ENCODE data around the gene TRIML1.
"Not testable (repeated sequence)": the region's sequence is repeated elsewhere in the genome, so short reads cannot be mapped to it uniquely, and the experiment has no call there.

TRIML1 gene

DNA sequence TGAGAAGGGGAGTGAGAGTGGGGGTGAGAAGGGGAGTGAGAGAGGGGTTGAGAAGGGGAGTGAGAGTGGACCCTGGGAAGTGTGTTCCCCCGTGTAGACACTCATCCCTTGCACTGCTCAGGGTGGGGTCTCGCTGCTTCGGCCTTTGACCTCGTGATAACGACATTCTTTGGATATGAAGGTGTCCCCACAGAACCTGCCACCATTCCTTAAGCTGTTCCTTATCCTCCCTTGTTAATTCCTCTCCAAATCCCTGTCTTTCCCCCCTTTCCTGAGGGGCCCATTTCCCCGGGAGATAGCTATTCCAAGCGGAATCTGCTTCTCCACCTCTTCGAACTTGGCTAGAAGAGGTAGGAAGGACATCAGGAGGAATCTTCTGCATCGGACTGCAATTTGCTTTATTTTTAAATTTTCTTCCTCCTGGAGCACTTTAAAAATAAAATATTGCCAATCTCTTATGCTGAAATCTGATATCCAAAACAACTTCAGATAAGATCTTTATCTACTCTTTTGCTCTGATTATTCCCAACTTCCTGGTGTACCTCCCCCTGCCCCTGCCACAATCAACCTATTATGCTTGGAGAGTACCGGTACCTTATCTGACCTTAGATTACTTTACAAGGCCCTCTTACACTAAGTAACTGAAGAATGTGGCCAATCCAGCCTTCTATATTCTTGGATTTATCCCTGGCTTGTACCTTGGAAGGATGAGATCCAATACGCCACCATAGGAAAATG is 15.6 kb downstream of the TRIML1 start:
- DNase-seq (ENCODE audit: low read depth), result no peak

DNA sequence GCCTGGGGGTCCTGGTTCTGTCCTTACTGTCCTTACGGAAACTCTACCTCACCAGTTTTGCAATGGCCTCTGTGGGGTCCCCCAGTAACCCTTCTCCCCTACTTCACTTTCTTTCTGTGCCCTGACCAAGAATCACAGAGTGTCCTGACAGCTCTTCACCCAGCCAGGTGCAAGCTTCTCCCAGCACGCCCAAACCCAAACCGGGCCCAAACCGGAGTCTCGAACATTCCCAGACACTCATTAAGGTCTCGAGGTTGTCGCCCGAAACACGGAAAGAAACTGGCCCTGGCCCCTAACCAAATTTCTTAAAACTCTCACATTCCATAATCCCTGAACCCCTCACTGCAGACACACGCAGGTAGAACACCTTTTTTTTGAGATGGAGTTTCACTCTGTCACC is 19.1 kb downstream of the TRIML1 start:
- DNase-seq (ENCODE audit: low read depth), result no peak

DNA sequence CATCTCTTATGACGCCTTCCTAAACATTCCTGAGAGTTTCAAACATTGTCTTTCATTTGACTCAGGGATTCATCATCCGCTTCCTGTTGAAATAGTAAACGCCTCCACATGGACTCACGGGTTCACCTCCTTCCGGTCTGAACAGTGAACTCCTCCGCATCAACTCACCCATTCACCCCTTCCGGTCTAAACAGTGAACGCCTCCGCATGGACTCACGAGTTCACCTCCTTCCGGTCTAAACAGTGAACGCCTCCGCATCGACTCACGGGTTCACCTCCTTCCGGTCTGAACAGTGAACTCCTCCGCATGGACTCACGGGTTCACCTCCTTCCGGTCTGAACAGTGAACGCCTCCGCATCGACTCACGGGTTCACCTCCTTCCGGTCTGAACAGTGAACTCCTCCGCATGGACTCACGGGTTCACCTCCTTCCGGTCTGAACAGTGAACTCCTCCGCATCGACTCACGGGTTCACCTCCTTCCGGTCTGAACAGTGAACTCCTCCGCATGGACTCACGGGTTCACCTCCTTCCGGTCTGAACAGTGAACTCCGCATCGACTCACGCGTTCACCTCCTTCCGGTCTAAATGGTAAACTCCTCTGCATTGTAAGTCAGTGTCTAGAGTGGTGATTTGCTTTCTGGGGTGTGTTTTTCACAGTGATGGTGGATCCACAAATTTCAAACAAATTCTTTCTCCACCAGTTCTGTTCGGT is 20.4 kb downstream of the TRIML1 start:
- not testable (repeated sequence) for DNase-seq (ENCODE audit: low read depth)

DNA sequence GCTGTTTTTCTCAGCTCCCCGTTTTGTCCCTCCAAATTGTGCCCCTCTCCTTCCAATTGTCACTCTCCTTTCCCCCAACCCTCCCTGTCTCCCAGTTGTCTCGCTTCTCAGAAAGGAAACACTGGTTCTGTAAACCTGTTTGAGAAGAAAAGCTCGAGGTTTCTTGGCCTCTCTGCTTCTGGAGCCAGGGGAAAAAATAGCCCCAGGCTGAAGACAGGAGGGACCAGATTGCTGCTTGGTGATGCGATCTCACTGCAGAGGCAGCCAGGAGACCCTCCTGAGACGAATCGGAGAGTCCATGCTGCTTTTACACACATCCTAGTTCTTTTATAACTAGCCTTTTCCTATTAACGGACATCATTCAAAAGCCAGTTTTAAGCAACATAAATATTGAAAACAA is 21.2 kb downstream of the TRIML1 start:
- DNase-seq (ENCODE audit: low read depth), result no peak

DNA sequence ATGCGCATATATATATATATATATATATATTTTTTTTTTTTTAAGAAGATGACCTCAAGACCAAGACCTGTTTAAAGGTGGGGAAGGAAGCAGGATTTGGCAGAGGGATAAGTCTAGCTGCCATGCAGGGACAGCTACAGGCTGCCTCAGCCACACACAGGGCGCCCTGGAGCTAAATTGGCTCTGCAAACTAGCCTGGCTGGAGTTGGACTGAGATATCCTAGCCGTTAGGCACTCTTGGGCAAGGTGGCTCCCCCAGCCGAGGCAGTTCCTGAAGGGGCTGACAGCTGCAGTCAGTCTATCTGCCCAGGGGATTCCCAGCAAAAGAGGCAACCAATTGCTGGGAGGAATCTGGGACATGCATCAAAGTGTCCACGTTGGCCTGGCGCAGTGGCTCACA is 21.9 kb downstream of the TRIML1 start:
- no peak for DNase-seq (ENCODE audit: low read depth)

DNA sequence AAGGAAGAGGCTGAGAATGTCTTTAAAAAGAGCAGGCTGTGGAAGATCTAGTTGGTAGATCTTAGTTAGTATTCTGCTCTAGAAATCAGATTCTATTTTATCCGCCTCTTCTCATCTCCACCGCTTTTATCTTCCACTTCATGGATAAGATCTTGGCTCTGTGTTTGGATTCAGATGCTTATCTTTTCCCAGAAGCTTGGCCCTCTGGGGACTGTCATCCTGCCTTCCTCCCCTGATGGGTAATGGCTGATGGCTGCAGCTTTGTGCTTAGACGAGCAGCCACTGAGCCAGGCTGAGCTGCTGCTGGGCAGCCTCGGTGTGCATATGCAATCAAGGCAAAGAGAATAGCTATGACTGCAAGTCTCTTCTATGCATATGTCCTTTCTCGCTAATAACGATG is 23.5 kb downstream of the TRIML1 start:
- no peak for DNase-seq (ENCODE audit: low read depth)

DNA sequence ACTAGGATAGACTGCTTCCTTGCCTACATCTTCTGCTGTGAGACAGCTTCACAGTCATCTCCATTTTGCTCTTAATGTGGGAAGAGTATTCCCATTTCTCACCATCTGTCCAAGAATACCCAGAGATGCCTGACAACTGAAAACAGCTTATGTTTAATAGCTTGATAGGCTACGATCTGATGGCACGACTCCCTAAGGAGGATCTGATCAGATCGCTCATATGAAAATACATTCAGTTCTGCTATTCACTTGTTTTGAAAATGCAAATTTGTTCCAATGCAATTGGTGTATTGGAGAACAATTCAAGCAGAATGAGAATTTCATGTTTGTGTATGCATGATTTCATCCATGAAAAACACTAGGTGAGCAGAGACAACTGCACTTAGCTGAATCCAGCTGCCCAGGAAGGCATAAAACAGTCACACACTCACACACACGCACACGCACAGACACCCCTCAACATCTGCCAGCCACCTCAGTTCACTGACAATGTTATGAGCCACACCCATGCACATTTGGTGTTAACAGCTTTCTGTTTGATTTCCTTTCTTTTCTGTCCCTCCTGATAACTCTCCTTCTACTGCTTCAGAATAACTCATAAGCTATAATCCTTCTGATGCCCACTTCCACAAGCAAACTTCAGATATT is 29.6 kb downstream of the TRIML1 start:
- DNase-seq (ENCODE audit: low read depth), result no peak

DNA sequence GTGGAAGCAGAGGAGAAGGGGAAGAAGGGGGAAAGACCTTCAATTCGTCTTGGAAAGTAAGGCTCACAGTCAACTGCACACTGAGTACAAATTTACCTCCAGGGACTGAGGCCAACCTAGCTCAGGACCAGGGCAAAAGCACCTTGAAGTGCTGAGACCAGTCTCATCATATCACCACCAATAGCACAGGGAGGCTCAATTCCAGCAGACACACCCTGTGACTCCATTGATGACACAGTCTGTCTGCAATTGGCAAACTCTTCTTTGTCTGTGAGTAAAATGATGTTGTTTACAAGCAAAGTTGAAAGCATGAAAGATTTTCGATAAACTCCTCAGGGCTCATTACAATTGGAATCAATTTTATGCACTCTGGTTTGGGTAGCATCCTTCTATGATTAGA is 32.3 kb downstream of the TRIML1 start:
- DNase-seq (ENCODE audit: low read depth), result no peak

DNA sequence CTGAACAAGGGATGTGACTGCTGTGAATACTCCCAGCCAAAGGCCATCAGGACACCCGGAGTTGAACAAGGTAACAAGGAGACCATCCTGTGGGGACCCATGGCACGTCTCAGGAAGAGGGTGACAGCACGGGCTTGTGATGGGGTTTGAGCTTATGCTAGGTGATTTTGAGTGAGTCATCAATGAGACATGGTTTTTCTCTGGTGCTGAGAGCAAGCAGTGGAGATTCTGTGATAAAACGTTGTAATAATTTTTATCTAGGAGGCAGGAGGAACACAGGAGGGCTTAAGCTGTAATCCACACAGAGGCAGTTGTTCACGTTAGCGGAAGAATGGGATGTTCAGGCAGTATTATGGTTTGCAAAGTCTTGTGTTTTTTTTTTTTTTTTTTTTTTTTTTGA is 36.0 kb downstream of the TRIML1 start:
- no peak for DNase-seq (ENCODE audit: low read depth)

DNA sequence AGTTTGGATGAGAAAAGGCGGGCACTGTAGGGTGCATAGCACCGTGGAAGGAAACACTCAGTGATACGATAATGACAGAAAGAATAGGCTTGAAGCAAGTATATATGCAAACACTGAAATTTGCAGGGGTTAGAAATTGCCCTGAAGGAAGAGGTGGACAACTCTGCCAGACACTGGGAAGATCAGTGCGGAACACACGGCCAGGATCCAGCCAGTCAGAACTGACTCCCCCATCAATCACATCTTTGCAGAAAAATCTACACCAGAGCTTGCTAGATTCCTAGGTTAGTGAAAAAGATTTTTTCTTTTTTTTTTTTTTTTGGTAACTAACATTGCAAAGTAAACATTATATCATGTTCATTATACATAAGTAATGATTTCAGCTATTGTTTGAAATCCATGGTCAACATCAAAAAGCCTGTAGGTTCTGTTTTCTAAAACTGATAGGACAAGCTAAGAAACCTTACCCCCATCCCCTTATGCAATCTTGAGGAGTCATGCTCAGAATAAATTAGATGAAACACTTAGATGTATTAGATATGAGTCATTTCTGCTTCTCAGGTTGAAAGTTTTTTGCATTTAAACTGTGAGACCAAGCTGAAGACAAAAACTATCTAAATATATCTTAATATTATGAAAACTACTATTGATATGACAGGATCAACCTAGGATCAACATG is 38.9 kb downstream of the TRIML1 start:
- no peak for DNase-seq (ENCODE audit: low read depth)

DNA sequence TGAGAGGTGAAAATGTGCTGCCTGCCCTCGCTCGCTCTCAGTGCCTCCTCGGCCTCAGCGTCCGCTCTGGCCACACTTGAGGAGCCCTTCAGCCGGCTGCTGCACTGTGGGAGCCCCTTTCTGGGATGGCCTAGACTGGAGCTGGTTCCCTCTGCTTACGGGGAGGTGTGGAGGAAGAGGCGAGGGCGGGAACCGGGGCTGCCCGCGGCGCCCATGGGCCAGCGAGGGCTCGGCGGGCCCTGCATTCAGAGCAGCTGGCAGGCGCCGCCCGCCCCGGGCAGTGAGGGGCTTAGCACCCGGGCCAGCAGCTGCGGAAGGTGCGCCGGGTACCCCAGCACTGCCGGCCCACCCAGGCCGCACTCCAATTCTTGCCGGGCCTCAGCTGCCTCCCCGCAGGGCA is 39.6 kb downstream of the TRIML1 start:
- no peak for DNase-seq (ENCODE audit: low read depth)

DNA sequence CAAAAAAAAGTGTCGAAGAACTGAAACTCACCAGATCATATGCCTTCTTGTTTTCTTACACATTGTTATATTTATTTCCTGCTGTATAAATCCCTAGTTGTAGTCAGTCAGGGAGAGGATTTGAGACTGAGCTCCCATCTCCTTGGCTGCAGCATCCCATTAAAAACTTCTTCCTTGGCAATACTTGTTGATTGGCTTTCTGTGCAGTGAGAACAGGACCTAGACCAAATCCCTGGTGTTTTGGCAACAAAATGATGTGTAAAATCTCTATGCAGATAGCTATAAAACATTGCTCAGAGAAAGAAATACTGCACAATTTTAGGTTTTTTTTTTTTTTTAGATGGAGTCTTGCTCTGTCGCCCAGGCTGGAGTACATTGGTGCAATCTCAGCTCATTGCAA is 47.9 kb downstream of the TRIML1 start:
- DNase-seq (ENCODE audit: low read depth), result no peak

DNA sequence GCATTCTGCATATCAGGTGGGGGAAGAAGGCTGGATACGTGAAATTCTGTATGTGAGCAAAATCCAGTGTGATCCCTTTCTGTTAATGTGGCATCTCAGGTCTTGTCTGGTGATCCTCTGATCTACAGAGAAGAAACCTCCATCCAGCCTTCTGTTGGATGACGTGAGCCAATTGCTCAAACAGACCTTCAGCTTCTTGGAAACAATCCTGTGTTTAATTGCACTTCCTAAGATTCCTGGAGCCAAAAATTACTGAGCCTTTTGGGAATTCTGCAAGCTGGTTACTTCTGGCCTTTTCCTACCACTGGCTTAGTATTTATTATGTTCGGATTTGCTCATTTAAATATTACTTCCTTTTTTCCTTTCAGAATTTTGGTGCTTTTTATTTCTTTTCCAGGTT is 51.2 kb downstream of the TRIML1 start:
- no peak for DNase-seq (ENCODE audit: low read depth)

DNA sequence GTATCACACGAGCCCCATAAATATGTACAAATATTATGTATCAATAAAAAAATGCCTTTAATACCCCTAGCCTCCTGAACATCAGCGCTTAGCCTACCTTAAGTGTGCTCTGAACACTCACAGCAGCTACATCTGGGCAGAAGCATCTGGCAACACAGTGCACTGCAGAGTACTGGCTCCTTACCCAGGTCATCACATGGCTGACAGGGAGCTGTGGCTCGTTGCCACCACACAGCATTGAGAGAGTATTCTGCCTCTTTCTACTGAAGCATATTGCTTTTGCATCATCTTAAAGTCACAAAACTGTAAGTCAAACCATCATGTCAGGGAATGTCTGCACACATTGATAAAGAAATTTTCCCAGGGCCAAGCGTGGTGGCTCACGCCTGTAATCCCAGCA is 55.2 kb downstream of the TRIML1 start:
- DNase-seq (ENCODE audit: low read depth), result no peak

DNA sequence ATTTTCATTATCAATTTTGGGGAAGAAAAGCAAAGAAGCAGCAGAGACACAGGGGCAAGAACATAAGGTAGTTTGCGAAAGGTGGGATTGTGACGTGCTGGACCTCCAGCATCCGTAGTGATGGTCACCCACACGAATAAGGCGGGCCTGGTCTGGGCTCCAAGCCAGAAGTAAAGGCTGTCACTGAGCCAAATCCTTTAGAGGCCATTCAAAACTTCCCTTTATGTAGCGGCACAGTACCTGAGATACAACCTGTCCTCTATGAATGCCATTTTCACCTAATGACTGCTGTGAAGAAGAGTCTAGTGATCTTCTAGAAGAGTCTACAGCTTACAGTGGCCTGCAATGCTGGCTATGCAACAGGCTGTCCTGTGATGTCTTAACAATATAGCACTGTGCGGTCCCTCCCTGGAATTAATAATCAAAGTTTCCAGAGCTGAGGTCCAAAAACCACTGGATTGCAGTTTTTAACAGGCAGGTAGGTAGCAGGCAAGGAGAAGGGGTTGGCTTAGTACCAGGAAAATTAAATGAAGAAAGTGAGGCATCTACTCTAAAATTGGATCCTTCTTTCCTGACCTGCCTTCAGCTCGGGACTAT is 56.2 kb downstream of the TRIML1 start:
- DNase-seq (ENCODE audit: low read depth), result no peak

DNA sequence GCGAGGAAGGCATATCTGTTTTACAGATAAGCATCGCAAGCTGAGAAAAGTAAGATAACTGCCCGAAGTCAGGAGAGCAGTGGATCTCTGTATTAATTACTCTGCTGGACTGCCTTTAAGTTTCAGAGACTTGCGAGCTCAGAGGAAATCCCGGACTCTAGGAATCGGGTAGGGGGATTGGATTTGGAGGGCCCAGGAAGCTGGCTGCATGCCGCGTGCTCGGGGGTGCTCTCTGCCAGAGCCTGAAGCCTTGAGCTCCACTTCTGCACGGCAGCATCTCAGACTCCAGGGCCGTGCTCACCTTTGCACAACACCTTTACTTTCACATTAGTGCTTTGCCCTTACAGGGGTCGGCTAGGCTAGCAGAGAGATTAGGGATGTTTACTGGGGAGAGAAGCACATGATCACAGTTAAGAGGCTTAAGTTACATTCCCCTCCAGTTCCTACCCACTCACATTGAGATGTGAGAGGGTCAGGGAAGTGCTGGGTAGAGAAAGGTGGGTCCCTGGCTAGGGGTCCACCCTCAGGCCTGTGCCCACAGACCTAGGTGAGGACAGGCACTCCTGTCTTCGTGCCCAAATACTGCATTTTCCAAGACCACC is 57.0 kb downstream of the TRIML1 start:
- DNase-seq (ENCODE audit: low read depth), result no peak
